Tibial artery (tissue), 4 donors: ENCODE measurements around the gene PRKCB.

ENCODE experiments used
- DNase-seq, 2 donors: peaks; one replicate each; pipeline ENCODE4 v3.0.0-alpha.2; 2019
- H3K27ac ChIP-seq, 2 donors: fragments of 200-600 bp; sonication (generic) in 1 of 2; 1 replicate in 1 of 2; 2 replicates in 1 of 2; pipeline ENCODE4 v1.5.1; 2018 to 2019; ENCODE audit warnings: mild to moderate bottlenecking in 1 of 2
- H3K27me3 ChIP-seq, 2 donors: fragments of 200-600 bp; sonication (generic) in 1 of 2; one replicate each; pipeline versions ENCODE4 v1.5.1 to v1.6.0; 2016 to 2019
- H3K36me3 ChIP-seq, 3 donors: fragments of 200-600 bp; sonication (generic) in 2 of 3; one replicate each; pipeline ENCODE4 v1.5.1; 2016 to 2019; ENCODE audit warnings: mild to moderate bottlenecking in 2 of 3
- H3K4me1 ChIP-seq, 4 donors: fragments of 200-600 bp; sonication (generic) in 2 of 4; 1 replicate in 3 of 4; 2 replicates in 1 of 4; pipeline ENCODE4 v1.5.1; 2016 to 2019
- H3K4me3 ChIP-seq, 2 donors: fragments of 200-600 bp; sonication (generic) in 1 of 2; 1 replicate in 1 of 2; 2 replicates in 1 of 2; pipeline ENCODE4 v1.5.1; 2018 to 2019; ENCODE audit warnings: mild to moderate bottlenecking in 2 of 2
- H3K9me3 ChIP-seq, 3 donors: fragments of 200-600 bp; sonication (generic) in 1 of 3; one replicate each; pipeline ENCODE4 v1.5.1; 2016 to 2019
- intact Hi-C: fragments of 100-400 bp; cut with DNase I; formaldehyde crosslinking; loops from one replicate; pipeline ENCODE4 v1.15.0; 2023; ENCODE audit warnings: low total_unique reads
- TF ChIP-seq, protein P1 (sequence below), 2 experiments: fragments of 200-600 bp in 1 of 2; fragments of 450-650 bp in 1 of 2; IDR thresholded peaks; one replicate each; pipeline ENCODE4 v1.5.1; 2017 to 2019; ENCODE audit warnings: antibody characterized with exemption in 2 of 2, mild to moderate bottlenecking in 1 of 2, moderate library complexity in 1 of 2

Gene PRKCB

DNA sequence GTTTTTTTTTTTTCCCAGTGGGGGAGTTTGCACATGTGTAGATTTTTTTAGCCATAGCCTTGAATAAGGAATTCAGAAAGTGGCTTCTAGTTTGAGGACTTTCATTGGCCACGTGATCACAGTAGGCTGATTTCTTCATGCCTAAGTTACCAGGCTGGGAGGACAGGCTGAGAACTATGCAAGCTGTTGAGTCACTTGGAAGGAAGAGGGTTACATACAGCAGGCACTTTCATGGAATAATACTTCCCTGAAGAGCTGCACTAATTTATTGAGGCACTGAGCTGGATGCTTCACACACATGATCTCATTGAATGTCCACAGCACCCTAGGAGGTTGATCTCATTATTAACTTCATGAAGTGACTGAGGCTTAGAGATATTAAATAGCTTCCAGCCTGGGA lies 22.8 kb downstream of the PRKCB start:
- intact Hi-C loops: no loop called here
- TF ChIP-seq, protein P1, sequence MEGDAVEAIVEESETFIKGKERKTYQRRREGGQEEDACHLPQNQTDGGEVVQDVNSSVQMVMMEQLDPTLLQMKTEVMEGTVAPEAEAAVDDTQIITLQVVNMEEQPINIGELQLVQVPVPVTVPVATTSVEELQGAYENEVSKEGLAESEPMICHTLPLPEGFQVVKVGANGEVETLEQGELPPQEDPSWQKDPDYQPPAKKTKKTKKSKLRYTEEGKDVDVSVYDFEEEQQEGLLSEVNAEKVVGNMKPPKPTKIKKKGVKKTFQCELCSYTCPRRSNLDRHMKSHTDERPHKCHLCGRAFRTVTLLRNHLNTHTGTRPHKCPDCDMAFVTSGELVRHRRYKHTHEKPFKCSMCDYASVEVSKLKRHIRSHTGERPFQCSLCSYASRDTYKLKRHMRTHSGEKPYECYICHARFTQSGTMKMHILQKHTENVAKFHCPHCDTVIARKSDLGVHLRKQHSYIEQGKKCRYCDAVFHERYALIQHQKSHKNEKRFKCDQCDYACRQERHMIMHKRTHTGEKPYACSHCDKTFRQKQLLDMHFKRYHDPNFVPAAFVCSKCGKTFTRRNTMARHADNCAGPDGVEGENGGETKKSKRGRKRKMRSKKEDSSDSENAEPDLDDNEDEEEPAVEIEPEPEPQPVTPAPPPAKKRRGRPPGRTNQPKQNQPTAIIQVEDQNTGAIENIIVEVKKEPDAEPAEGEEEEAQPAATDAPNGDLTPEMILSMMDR (IDR thresholded peaks at IDR 0.05): no peak
- H3K9me3 ChIP-seq: no peaks in the 10 kb centered on the region
- peaks cover 0 to 8% (median 2%) of the 10 kb centered on the region in 4 donors for H3K4me1 ChIP-seq
- no peak overlapping the region for H3K4me3 ChIP-seq
- no peaks in the 10 kb centered on the region for H3K27me3 ChIP-seq
- H3K36me3 ChIP-seq: no peaks in the 10 kb centered on the region
- no peak overlapping the region for H3K27ac ChIP-seq
- DNase-seq: no peak

DNA sequence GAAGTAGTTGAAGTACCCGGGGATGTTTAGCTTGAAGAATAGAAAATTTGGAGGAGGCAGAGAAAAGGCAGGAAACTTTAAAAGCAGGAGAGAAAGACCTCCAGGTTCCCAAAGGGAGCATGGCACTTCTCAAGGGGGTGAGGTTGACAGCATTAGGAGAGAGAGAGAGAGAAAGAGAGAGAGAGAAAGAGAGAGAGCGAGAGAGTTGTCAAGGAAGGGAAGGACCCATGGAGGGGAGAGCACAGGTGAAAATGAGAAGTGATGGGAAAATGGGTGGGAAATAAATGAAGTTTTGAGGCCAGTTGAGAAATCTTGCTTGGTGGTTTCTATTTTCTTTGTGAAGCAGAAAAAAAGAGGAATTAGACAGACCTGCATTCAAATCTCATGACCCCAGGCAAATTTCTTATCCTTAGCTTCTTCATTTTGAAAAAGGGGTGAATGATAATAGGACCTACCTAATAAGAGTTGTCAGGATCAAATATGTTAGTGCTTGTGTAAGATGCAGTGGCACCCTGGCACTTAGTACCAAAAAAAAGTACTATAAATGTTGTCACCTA lies 24.0 kb downstream of the PRKCB start:
- Histone ChIP-seq H3K9me3 (no peaks in the 10 kb centered on the region), H3K36me3 (no peaks in the 10 kb centered on the region), H3K27ac (no peak overlapping the region), H3K4me1 (peaks cover 0 to 12% (median 2%) of the 10 kb centered on the region in 4 donors), H3K27me3 (no peaks in the 10 kb centered on the region), H3K4me3 (no peak overlapping the region)
- TF ChIP-seq, protein P1 (IDR thresholded peaks at IDR 0.05): no peak
- intact Hi-C loops: loop anchor here (10.0 kb wide), 1 partner anchor 125 kb away; no protein-coding TSS in a partner anchor
- DNase-seq: no peak

DNA sequence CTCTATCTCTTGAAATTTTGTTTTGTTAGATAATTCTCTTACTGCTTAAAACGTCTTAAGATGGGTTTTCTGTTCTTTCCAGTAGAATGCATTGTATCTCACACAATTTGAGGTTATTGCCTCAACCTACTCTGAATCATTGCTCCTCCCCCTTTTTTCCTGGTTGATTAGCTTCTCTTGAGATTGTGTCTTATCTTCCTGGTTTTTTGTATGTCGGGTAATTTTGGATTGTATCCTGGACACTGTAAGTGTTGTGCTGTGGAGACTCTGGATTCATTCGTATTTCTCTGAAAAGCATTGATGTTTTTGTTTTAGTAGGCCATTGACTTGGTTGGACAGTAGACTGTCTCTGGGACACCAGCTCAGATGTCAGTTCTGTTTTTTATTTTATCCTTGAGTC lies 26.1 kb downstream of the PRKCB start:
- intact Hi-C loops: loop anchor here (10.0 kb wide), 1 partner anchor 127 kb away; no protein-coding TSS in a partner anchor
- H3K4me1 ChIP-seq: peaks cover 0 to 12% (median 2%) of the 10 kb centered on the region in 4 donors
- no peaks in the 10 kb centered on the region for H3K36me3 ChIP-seq
- TF ChIP-seq, protein P1 (IDR thresholded peaks at IDR 0.05): no peak
- H3K9me3 ChIP-seq: no peaks in the 10 kb centered on the region
- H3K27ac ChIP-seq: no peak overlapping the region
- DNase-seq: no peak
- H3K4me3 ChIP-seq: no peak overlapping the region
- H3K27me3 ChIP-seq: peaks cover 0 to 2% of the 10 kb centered on the region in 2 donors

DNA sequence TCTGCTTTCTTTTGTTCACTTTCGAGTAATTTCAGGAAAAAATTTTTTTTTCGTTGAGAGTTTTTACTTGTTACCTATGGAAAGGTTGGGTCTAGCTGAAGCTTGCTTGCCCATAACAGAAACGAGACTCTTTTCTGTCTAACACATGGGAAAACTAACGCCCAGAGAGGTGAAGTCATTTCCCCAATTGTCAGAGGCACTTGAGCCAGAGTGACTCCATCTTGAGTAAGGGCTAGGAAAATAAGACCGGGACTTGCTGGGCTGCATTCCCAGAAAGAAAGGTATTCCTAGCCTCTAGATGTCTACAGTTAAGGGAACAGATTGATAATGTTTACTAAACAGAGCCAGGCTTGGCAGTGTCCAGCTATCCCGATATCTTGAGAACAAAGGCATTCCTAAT lies 26.8 kb downstream of the PRKCB start:
- Histone ChIP-seq H3K36me3 (no peaks in the 10 kb centered on the region), H3K4me1 (peaks cover 0 to 12% (median 2%) of the 10 kb centered on the region in 4 donors), H3K27ac (no peak overlapping the region), H3K27me3 (peaks cover 0 to 2% of the 10 kb centered on the region in 2 donors), H3K9me3 (no peaks in the 10 kb centered on the region), H3K4me3 (no peak overlapping the region)
- TF ChIP-seq, protein P1 (IDR thresholded peaks at IDR 0.05): no peak
- no peak for DNase-seq
- intact Hi-C loops: loop anchor here (10.0 kb wide), 1 partner anchor 128 kb away; no protein-coding TSS in a partner anchor

DNA sequence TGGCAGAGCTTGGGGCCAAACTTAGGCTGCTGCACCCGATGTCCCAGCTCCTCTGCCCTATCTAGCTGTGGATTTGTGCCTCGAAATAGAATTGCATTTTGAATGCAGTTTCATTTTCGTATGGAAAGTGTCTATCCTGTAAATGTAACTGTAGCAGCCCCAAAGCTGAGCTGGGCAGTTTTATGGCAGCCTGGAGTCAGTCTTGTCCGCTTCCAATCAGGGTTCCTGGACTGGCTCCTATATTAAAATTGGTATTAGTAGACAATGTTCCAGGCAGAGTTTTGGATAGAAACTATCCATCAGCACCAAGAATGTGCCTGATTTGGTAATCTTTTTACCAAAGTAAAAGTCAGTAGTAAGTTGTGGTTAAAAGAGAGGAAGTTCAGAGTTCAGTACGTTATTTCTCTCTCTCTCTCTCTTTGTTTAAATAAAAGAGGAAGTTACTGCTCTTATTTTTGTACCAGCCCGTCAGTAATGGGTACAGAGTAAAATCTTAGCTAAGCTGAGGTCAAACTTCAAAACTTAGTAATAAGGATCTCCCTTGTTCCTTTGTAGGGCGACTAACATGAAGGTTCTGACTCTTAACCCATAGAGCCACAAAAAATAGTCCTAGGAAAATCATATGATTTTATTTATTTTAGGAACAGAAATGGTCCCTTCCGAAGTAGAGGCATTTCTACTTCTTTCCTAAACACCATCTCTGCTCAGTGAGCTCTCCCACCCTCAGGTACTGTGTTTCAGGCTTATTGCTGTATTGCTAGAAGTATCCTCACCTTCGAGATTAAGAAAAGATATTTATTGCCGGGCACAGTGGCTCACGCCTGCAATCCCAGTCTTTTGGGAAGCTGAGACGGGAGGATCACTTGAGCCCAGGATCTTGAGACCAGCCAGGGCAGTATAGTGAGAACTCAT lies 28.0 kb downstream of the PRKCB start:
- intact Hi-C loops: loop anchor here (10.0 kb wide), 1 partner anchor 129 kb away; no protein-coding TSS in a partner anchor
- peaks cover 0 to 2% of the 10 kb centered on the region in 2 donors for H3K27me3 ChIP-seq
- peak overlapping the region in 1 of 2 donors; percentile 1 for H3K27ac ChIP-seq
- H3K4me3 ChIP-seq: peak overlapping the region; percentile 1 to 11
- H3K9me3 ChIP-seq: no peaks in the 10 kb centered on the region
- TF ChIP-seq, protein P1 (IDR thresholded peaks at IDR 0.05): no peak
- DNase-seq: no peak
- no peaks in the 10 kb centered on the region for H3K36me3 ChIP-seq
- H3K4me1 ChIP-seq: peaks cover 0 to 8% (median 2%) of the 10 kb centered on the region in 4 donors
